ENCODE measurements around the gene GPR17. TPM values are rescaled to one million over a fixed set of nuclear protein-coding genes. Genes with fewer than 3 reads are reported as not detected.

The GPR17 gene
- polyA plus RNA-seq, 1 donor (not counting 4 experiments of a cell fraction or from before 2014, with no cell fraction given): not detected

GRCh38 chr2:127648321-127648720 lies 2.4 kb downstream of the GPR17 start:
- H3K9me1 ChIP-seq (ENCODE audit: control insufficient read depth, extremely low read depth, insufficient read depth, low read length): no peaks in the 10 kb centered on the region
- dilution Hi-C loops (cut with MboI; ENCODE audit: extremely low pct_ligation_motif_present, low sequenced_read_pairs): no loop called here

GRCh38 chr2:127649100-127649611 lies 3.2 kb downstream of the GPR17 start:
- Histone ChIP-seq H4K20me1 (ENCODE audit: control insufficient read depth, extremely low read depth, insufficient read depth, low read length) (no peaks in the 10 kb centered on the region), H3K9me1 (ENCODE audit: control insufficient read depth, extremely low read depth, insufficient read depth, low read length) (no peaks in the 10 kb centered on the region), H3K79me2 (ENCODE audit: control insufficient read depth, insufficient read depth, low read length) (no peaks in the 10 kb centered on the region), H3K27ac (ENCODE audit: control insufficient read depth, insufficient read depth, low read length) (no peak overlapping the region), H3K4me2 (ENCODE audit: control insufficient read depth, extremely low read depth, insufficient read depth, low read depth, low read length) (no peak overlapping the region), H3K36me3 (ENCODE audit: control insufficient read depth in 2 of 2, extremely low read depth in 1 of 2, insufficient read depth in 2 of 2, low read length in 2 of 2) (no peaks in the 10 kb centered on the region), H2AFZ (ENCODE audit: control insufficient read depth, low read length) (no peak overlapping the region), H3K9me3 (ENCODE audit: control insufficient read depth, low read depth, low read length) (no peaks in the 10 kb centered on the region), H3K4me1 (ENCODE audit: control insufficient read depth, extremely low read depth, insufficient read depth, low read length) (peaks cover 11% of the 10 kb centered on the region), H3K9ac (ENCODE audit: control insufficient read depth, extremely low read depth, insufficient read depth, low read length) (no peak overlapping the region), H3K27me3 (ENCODE audit: control insufficient read depth, extremely low read depth, insufficient read depth, low read length) (no peaks in the 10 kb centered on the region), H3K4me3 (ENCODE audit: control insufficient read depth in 2 of 3, extremely low read depth in 1 of 3, insufficient read depth in 2 of 3, low read depth in 1 of 3, low read length in 3 of 3) (no peak overlapping the region)
- FAIRE-seq (no peak), DNase-seq (ENCODE audit: low read depth, low spot score) (no peak)
- dilution Hi-C loops (cut with MboI; ENCODE audit: extremely low pct_ligation_motif_present, low sequenced_read_pairs): no loop called here
- TF ChIP-seq EZH2 (IDR thresholded peaks at IDR 0.05; ENCODE audit: low read length) (no peak), CTCF (optimal IDR thresholded peaks at IDR 0.05 in 1 of 3, IDR thresholded peaks at IDR 0.05 in 1 of 3, conservative IDR thresholded peaks at IDR 0.05 in 1 of 3; ENCODE audit: extremely low read depth in 1 of 3, insufficient read depth in 2 of 3, low read length in 3 of 3) (no peak)

More at GRCh38 chr2:127648321-127648720, 2.4 kb downstream of the GPR17 start:
- H3K4me2 ChIP-seq (ENCODE audit: control insufficient read depth, extremely low read depth, insufficient read depth, low read depth, low read length): no peak overlapping the region
- no peak overlapping the region for H3K27ac ChIP-seq (ENCODE audit: control insufficient read depth, insufficient read depth, low read length)
- FAIRE-seq (no peak), DNase-seq (ENCODE audit: low read depth, low spot score) (no peak)
- H3K9me3 ChIP-seq (ENCODE audit: control insufficient read depth, low read depth, low read length): no peaks in the 10 kb centered on the region
- TF ChIP-seq EZH2 (IDR thresholded peaks at IDR 0.05; ENCODE audit: low read length): no peak
- TF ChIP-seq CTCF (optimal IDR thresholded peaks at IDR 0.05 in 1 of 3, IDR thresholded peaks at IDR 0.05 in 1 of 3, conservative IDR thresholded peaks at IDR 0.05 in 1 of 3; ENCODE audit: extremely low read depth in 1 of 3, insufficient read depth in 2 of 3, low read length in 3 of 3): no peak
- H3K79me2 ChIP-seq (ENCODE audit: control insufficient read depth, insufficient read depth, low read length): no peaks in the 10 kb centered on the region
- no peak overlapping the region for H3K4me3 ChIP-seq (ENCODE audit: control insufficient read depth in 2 of 3, extremely low read depth in 1 of 3, insufficient read depth in 2 of 3, low read depth in 1 of 3, low read length in 3 of 3)
- no peak overlapping the region for H3K9ac ChIP-seq (ENCODE audit: control insufficient read depth, extremely low read depth, insufficient read depth, low read length)
- H3K4me1 ChIP-seq (ENCODE audit: control insufficient read depth, extremely low read depth, insufficient read depth, low read length): peaks cover 11% of the 10 kb centered on the region
- H3K36me3 ChIP-seq (ENCODE audit: control insufficient read depth in 2 of 2, extremely low read depth in 1 of 2, insufficient read depth in 2 of 2, low read length in 2 of 2): no peaks in the 10 kb centered on the region
- no peaks in the 10 kb centered on the region for H3K27me3 ChIP-seq (ENCODE audit: control insufficient read depth, extremely low read depth, insufficient read depth, low read length)
- no peak overlapping the region for H2AFZ ChIP-seq (ENCODE audit: control insufficient read depth, low read length)
- no peaks in the 10 kb centered on the region for H4K20me1 ChIP-seq (ENCODE audit: control insufficient read depth, extremely low read depth, insufficient read depth, low read length)

All from keratinocyte (primary cell).